Measurements from ENCODE around the gene DDX10.

Gene DDX10

GRCh38 chr11:108909041-108909440 lies 244.2 kb downstream of the DDX10 start:
- no peak for DNase-seq (ENCODE audit: low spot score)

GRCh38 chr11:108909921-108910320 lies 245.1 kb downstream of the DDX10 start:
- no peak for DNase-seq (ENCODE audit: low spot score)

GRCh38 chr11:108912581-108912980 lies 247.7 kb downstream of the DDX10 start:
- no peak for DNase-seq (ENCODE audit: low spot score)

GRCh38 chr11:108913204-108913603 lies 248.3 kb downstream of the DDX10 start:
- DNase-seq (ENCODE audit: low spot score) = no peak

GRCh38 chr11:108914211-108914610 lies 249.3 kb downstream of the DDX10 start:
- DNase-seq (ENCODE audit: low spot score) = no peak

GRCh38 chr11:108914981-108915380 lies 250.1 kb downstream of the DDX10 start:
- no peak for DNase-seq (ENCODE audit: low spot score)

GRCh38 chr11:108915666-108916065 lies 250.8 kb downstream of the DDX10 start:
- DNase-seq (ENCODE audit: low spot score) = no peak

GRCh38 chr11:108916290-108916689 lies 251.4 kb downstream of the DDX10 start:
- DNase-seq (ENCODE audit: low spot score) = no peak

- DNase-seq (ENCODE audit: low spot score) = no peak
These were observed 252.1 kb downstream of the DDX10 start for GRCh38 chr11:108916935-108917334.

- no peak for DNase-seq (ENCODE audit: low spot score)
These were observed 256.3 kb downstream of the DDX10 start for GRCh38 chr11:108921211-108921610.

GRCh38 chr11:108922241-108922640 lies 257.4 kb downstream of the DDX10 start:
- no peak for DNase-seq (ENCODE audit: low spot score)

GRCh38 chr11:108923413-108923812 lies 258.5 kb downstream of the DDX10 start:
- DNase-seq (ENCODE audit: low spot score) = no peak

GRCh38 chr11:108926171-108926840 lies 261.4 kb downstream of the DDX10 start:
- no peak for DNase-seq (ENCODE audit: low spot score)

GRCh38 chr11:108926841-108927577 lies 262.1 kb downstream of the DDX10 start:
- no peak for DNase-seq (ENCODE audit: low spot score)

- no peak for DNase-seq (ENCODE audit: low spot score)
These were observed 263.1 kb downstream of the DDX10 start for GRCh38 chr11:108927791-108928545.

- no peak for DNase-seq (ENCODE audit: low spot score)
These were observed 264.4 kb downstream of the DDX10 start for GRCh38 chr11:108929241-108929640.

GRCh38 chr11:108931168-108931567 lies 266.3 kb downstream of the DDX10 start:
- no peak for DNase-seq (ENCODE audit: low spot score)

- no peak for DNase-seq (ENCODE audit: low spot score)
These were observed 268.8 kb downstream of the DDX10 start for GRCh38 chr11:108933630-108934029.

- DNase-seq (ENCODE audit: low spot score) = no peak
These were observed 269.4 kb downstream of the DDX10 start for GRCh38 chr11:108934289-108934688.

GRCh38 chr11:108934696-108935095 lies 269.8 kb downstream of the DDX10 start:
- DNase-seq (ENCODE audit: low spot score) = no peak

- DNase-seq (ENCODE audit: low spot score) = no peak
These were observed 272.9 kb downstream of the DDX10 start for GRCh38 chr11:108937746-108938145.

- DNase-seq (ENCODE audit: low spot score) = no peak
These were observed 273.7 kb downstream of the DDX10 start for GRCh38 chr11:108938604-108939003.

- DNase-seq (ENCODE audit: low spot score) = no peak
These were observed 274.3 kb downstream of the DDX10 start for GRCh38 chr11:108939135-108939534.
